H1 (cell line): ENCODE results near the gene C5orf46. TPM values are rescaled to one million over a fixed set of nuclear protein-coding genes. Genes with fewer than 3 reads are reported as not detected.

Experiments
- CTCF ChIA-PET: fragments of 300-600 bp; sonication (Branson Sonifier 250); formaldehyde crosslinking; loops from one replicate; lab custom pipeline; 2021; ENCODE audit not compliant: partially characterized antibody; lab: Charles Lee
- POLR2A ChIA-PET: fragments of 300-600 bp; sonication (Branson Sonifier 250); formaldehyde crosslinking; loops from one replicate; lab custom pipeline; 2021; ENCODE audit warnings: inconsistent platforms; ENCODE audit not compliant: partially characterized antibody; lab: Charles Lee
- DNase-seq, 2 experiments: peaks; one replicate each; pipeline versions ENCODE4 v3.0.0 to v3.0.0-alpha.2; 2010 to 2022; ENCODE audit warnings: low spot score in 2 of 2, low read depth in 1 of 2, mixed read lengths in 1 of 2
- FAIRE-seq: peaks from 2 replicates; lab custom pipeline; 2011; peaks lifted over from hg19 to GRCh38; lab: Jason Lieb, UNC
- H2AFZ ChIP-seq: 2 replicates; pipeline ENCODE4 v1.8.1; 2012; ENCODE audit warnings: low read length, inconsistent platforms
- H2AK5ac ChIP-seq: 2 replicates; pipeline ENCODE4 v1.6.1; 2013; ENCODE audit warnings: low read depth, low read length
- H2BK120ac ChIP-seq: replicated peaks from 2 replicates; pipeline ENCODE3; 2013; ENCODE audit warnings: low read depth, low read length, inconsistent platforms
- H2BK12ac ChIP-seq: 2 replicates; pipeline ENCODE4 v1.6.1; 2013; ENCODE audit warnings: low read depth, low read length
- H2BK15ac ChIP-seq: 2 replicates; pipeline ENCODE4 v1.6.1; 2013; ENCODE audit warnings: low read length
- H2BK20ac ChIP-seq: 2 replicates; pipeline ENCODE4 v1.6.1; 2013; ENCODE audit warnings: low read length
- H2BK5ac ChIP-seq: 2 replicates; pipeline ENCODE4 v1.6.1; 2013; ENCODE audit warnings: low read depth, low read length
- H3K14ac ChIP-seq: 2 replicates; pipeline ENCODE4 v1.6.1; 2013; ENCODE audit warnings: inconsistent platforms; ENCODE audit not compliant: insufficient read length
- H3K18ac ChIP-seq: 2 replicates; pipeline ENCODE4 v1.6.1; 2013; ENCODE audit warnings: low read length; ENCODE audit errors: extremely low read depth
- H3K23ac ChIP-seq: 2 replicates; pipeline ENCODE4 v1.6.1; 2013; ENCODE audit warnings: inconsistent platforms; ENCODE audit not compliant: insufficient read length
- H3K23me2 ChIP-seq: 2 replicates; pipeline ENCODE4 v1.6.1; 2013; ENCODE audit warnings: low read depth, low read length
- H3K27ac ChIP-seq: 2 replicates; pipeline ENCODE4 v1.6.1; 2011; ENCODE audit warnings: low read depth, low read length, inconsistent platforms
- H3K27me3 ChIP-seq, 4 experiments: replicated peaks in 1 of 4; 1 replicate in 1 of 4; 2 replicates in 3 of 4; pipeline versions ENCODE4 v1.6.1 to v1.8.1; 2011 to 2013; ENCODE audit warnings: low read length in 3 of 4, mild to moderate bottlenecking in 3 of 4, inconsistent platforms in 2 of 4, mixed read lengths in 2 of 4, moderate library complexity in 1 of 4; ENCODE audit not compliant: control insufficient read depth in 3 of 4, insufficient read depth in 3 of 4; ENCODE audit errors: extremely low read depth in 1 of 4
- H3K36me3 ChIP-seq, 4 experiments: 2 replicates each; pipeline versions ENCODE4 v1.6.1 to v1.8.1; 2011 to 2013; ENCODE audit warnings: mild to moderate bottlenecking in 4 of 4, low read length in 3 of 4, moderate library complexity in 2 of 4, control low read depth in 1 of 4, inconsistent platforms in 1 of 4; ENCODE audit not compliant: insufficient read depth in 4 of 4, control insufficient read depth in 2 of 4
- H3K4ac ChIP-seq: replicated peaks from 2 replicates; pipeline ENCODE3; 2013; ENCODE audit warnings: low read length, low read depth, mixed read lengths, inconsistent platforms; ENCODE audit not compliant: insufficient read length
- H3K4me1 ChIP-seq, 4 experiments: replicated peaks in 1 of 4; 1 replicate in 1 of 4; 2 replicates in 3 of 4; pipeline versions ENCODE4 v1.6.1 to v1.8.1; 2011 to 2013; ENCODE audit warnings: low read length in 3 of 4, inconsistent platforms in 2 of 4, mixed read lengths in 1 of 4; ENCODE audit not compliant: insufficient read depth in 4 of 4, control insufficient read depth in 3 of 4
- H3K4me2 ChIP-seq, 2 experiments: 2 replicates each; pipeline versions ENCODE4 v1.6.1 to v1.8.1; 2011 to 2013; ENCODE audit warnings: low read depth in 2 of 2, low read length in 2 of 2, control low read depth in 1 of 2, inconsistent platforms in 1 of 2, mild to moderate bottlenecking in 1 of 2; ENCODE audit not compliant: insufficient read depth in 1 of 2
- H3K4me3 ChIP-seq, 4 experiments: fragments of 200-600, 300-600 bp in 1 of 4; sonication (generic), shearing (Covaris generic), sonication (Bioruptor Twin) in 1 of 4; 2 replicates each; pipeline versions ENCODE4 v1.5.1 to v1.8.1; 2011 to 2016; ENCODE audit warnings: low read length in 4 of 4, low read depth in 3 of 4, control low read depth in 2 of 4, inconsistent platforms in 2 of 4, mild to moderate bottlenecking in 2 of 4, mixed read lengths in 1 of 4, moderate library complexity in 1 of 4; ENCODE audit not compliant: insufficient read depth in 2 of 4; ENCODE audit errors: extremely low read depth in 1 of 4
- H3K56ac ChIP-seq: replicated peaks from 2 replicates; pipeline ENCODE3; 2013; ENCODE audit warnings: low read depth, mild to moderate bottlenecking, mixed read lengths, low read length, inconsistent platforms; ENCODE audit not compliant: insufficient read length
- H3K79me1 ChIP-seq: 2 replicates; pipeline ENCODE4 v1.6.1; 2013; ENCODE audit warnings: low read depth, low read length, control low read depth
- H3K79me2 ChIP-seq, 2 experiments: 2 replicates each; pipeline versions ENCODE4 v1.6.1 to v1.8.1; 2012 to 2013; ENCODE audit warnings: low read length in 2 of 2, mild to moderate bottlenecking in 2 of 2, inconsistent platforms in 1 of 2; ENCODE audit not compliant: insufficient read depth in 2 of 2, control insufficient read depth in 1 of 2
- H3K9ac ChIP-seq, 4 experiments: replicated peaks in 1 of 4; 1 replicate in 1 of 4; 2 replicates in 3 of 4; pipeline versions ENCODE4 v1.6.1 to v1.8.1; 2011 to 2013; ENCODE audit warnings: low read depth in 3 of 4, low read length in 3 of 4, control low read depth in 2 of 4, mild to moderate bottlenecking in 2 of 4, moderate library complexity in 2 of 4, inconsistent platforms in 1 of 4; ENCODE audit errors: extremely low read depth in 1 of 4
- H3K9me3 ChIP-seq, 2 experiments: 2 replicates each; pipeline versions ENCODE4 v1.6.1 to v1.8.1; 2012 to 2013; ENCODE audit warnings: mild to moderate bottlenecking in 2 of 2, moderate library complexity in 2 of 2, control low read depth in 1 of 2, inconsistent platforms in 1 of 2, low read depth in 1 of 2, low read length in 1 of 2, mixed read lengths in 1 of 2; ENCODE audit not compliant: insufficient read depth in 2 of 2
- H4K20me1 ChIP-seq, 2 experiments: replicated peaks in 1 of 2; 2 replicates each; pipeline versions ENCODE3 to v1.8.1; 2011 to 2013; ENCODE audit warnings: inconsistent platforms in 2 of 2, low read length in 2 of 2, mild to moderate bottlenecking in 1 of 2; ENCODE audit not compliant: insufficient read depth in 2 of 2, control insufficient read depth in 1 of 2
- H4K5ac ChIP-seq: 2 replicates; pipeline ENCODE4 v1.6.1; 2013; ENCODE audit warnings: low read length, low read depth, mixed read lengths, inconsistent platforms; ENCODE audit not compliant: insufficient read length
- H4K8ac ChIP-seq: 2 replicates; pipeline ENCODE4 v1.8.0; 2013; ENCODE audit warnings: mild to moderate bottlenecking, moderate library complexity, low read length, inconsistent platforms; ENCODE audit not compliant: insufficient read depth; ENCODE audit errors: extremely low read depth
- H4K91ac ChIP-seq: replicated peaks from 2 replicates; pipeline ENCODE3; 2013; ENCODE audit warnings: low read length, mixed read lengths, inconsistent platforms; ENCODE audit not compliant: insufficient read length
- CBX5 ChIP-seq: fragments of 300-800, 300-1000 bp; sonication (generic); IDR thresholded peaks from 2 replicates; pipeline ENCODE4 v1.7.1; 2016; ENCODE audit warnings: antibody characterized with exemption, low read length, low read depth
- CBX8 ChIP-seq: fragments of 300-800, 300-1000 bp; sonication (generic); IDR thresholded peaks from 2 replicates; pipeline ENCODE4 v1.7.1; 2016; ENCODE audit warnings: low read depth, low read length, borderline replicate concordance
- CHD1 ChIP-seq: IDR thresholded peaks from 2 replicates; pipeline ENCODE4 v1.6.1; 2012; ENCODE audit warnings: low read depth, low read length, improper control_type of control experiment
- CREB1 ChIP-seq: IDR thresholded peaks from 2 replicates; pipeline ENCODE4 v1.6.1; 2012; ENCODE audit warnings: inconsistent platforms
- FOSL1 ChIP-seq: IDR thresholded peaks from 2 replicates; pipeline ENCODE4 v1.6.1; 2011; ENCODE audit warnings: mild to moderate bottlenecking, low read depth, low read length, moderate library complexity; ENCODE audit not compliant: insufficient read depth
- MAFK ChIP-seq: IDR thresholded peaks from 2 replicates; pipeline ENCODE4 v1.6.1; 2012; ENCODE audit warnings: low read depth, mild to moderate bottlenecking, improper control_type of control experiment, low read length
- SAP30 ChIP-seq: fragments of 300-600 bp; sonication (generic); IDR thresholded peaks from 2 replicates; pipeline ENCODE4 v1.7.1; 2012; ENCODE audit warnings: low read length, moderate library complexity, mild to moderate bottlenecking, inconsistent platforms; ENCODE audit not compliant: insufficient read depth, insufficient replicate concordance
- SP1 ChIP-seq: IDR thresholded peaks from 2 replicates; pipeline ENCODE4 v1.6.1; 2011; ENCODE audit warnings: low read depth, low read length
- TCF12 ChIP-seq: IDR thresholded peaks from 2 replicates; pipeline ENCODE4 v1.6.1; 2011; ENCODE audit warnings: low read depth, mild to moderate bottlenecking, low read length
- WGBS, 2 experiments: shearing (Covaris generic) in 1 of 2; methylation state at CpG; one replicate each; pipeline versions ENCODE4 v1.1.6 to v1.1.7; 2013 to 2015; ENCODE audit warnings: low lambda C conversion rate in 2 of 2, mixed read lengths in 2 of 2, inconsistent platforms in 1 of 2, low coverage in 1 of 2, missing lambda C conversion rate in 1 of 2; ENCODE audit not compliant: insufficient replicate concordance in 2 of 2, insufficient coverage in 1 of 2, insufficient read length in 1 of 2; ENCODE audit errors: extremely low coverage in 1 of 2, missing lambda C conversion rate in 1 of 2; 5-methylcytosine and 5-hydroxymethylcytosine counted together
- polyA plus RNA-seq, 7 experiments: library from polyadenylated mRNA; depleted of rRNA in 3 of 7; stranded (reverse) in 5 of 7; unstranded in 2 of 7; fragments of >200 nt in 5 of 7; fragments of 200-250 nt in 2 of 7; gene quantifications; 1 replicate in 5 of 7; 2 replicates in 1 of 7; 4 replicates in 1 of 7; pipeline versions ENCODE4 v1.2.1 to v1.2.3, GENCODE V29; 2011 to 2013; ENCODE audit warnings: missing spikeins in 2 of 7, mixed read lengths in 2 of 7
- total RNA-seq: library from RNA; stranded (reverse); fragmentation: NEBNext Ultra II Directional; extraction: Animal tissue kit (Norgen Biotek cat#: 25700); gene quantifications from 2 replicates; pipeline ENCODE4 v1.2.1, GENCODE V29; 2021

C5orf46 gene
- total and polyA plus RNA-seq, 2 of the 8 experiments (the other 6 are each of a cell fraction or from before 2014, with no cell fraction given) = not detected

DNA sequence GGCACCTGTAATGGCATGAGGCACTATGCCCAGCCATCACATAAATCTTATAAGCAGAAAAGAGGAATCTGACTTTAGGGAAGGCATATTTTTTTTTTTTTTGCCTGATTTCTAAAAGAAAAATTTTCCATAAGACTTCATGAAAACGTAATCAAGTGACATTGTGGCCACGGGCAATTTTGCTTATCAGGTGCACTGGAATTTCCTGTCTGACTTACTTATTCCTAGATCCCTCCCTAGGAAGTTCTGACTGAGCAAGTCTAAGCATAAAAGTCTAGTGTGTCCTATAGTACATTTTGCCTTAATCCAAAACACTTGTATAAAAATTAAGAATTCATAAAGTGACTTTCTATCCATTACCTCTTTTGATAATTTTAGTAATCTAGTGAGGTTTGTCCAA is 12.5 kb downstream of the C5orf46 start:
- H3K79me2 ChIP-seq = no peaks in the 10 kb centered on the region
- no peaks in the 10 kb centered on the region for H3K79me1 ChIP-seq
- no peak overlapping the region for H4K8ac ChIP-seq
- FAIRE-seq (no peak), DNase-seq (no peak)
- no peak overlapping the region for H3K56ac ChIP-seq
- H3K36me3 ChIP-seq = no peaks in the 10 kb centered on the region
- H4K91ac ChIP-seq = no peak overlapping the region
- H2BK15ac ChIP-seq = no peak overlapping the region
- no peak overlapping the region for H3K9ac ChIP-seq
- H3K23me2 ChIP-seq = no peaks in the 10 kb centered on the region
- H2BK120ac ChIP-seq = no peak overlapping the region
- no peak overlapping the region for H2AK5ac ChIP-seq
- H3K4me2 ChIP-seq = no peak overlapping the region
- H3K18ac ChIP-seq = no peak overlapping the region
- no peak overlapping the region for H3K27ac ChIP-seq
- 82% methylated on average over 2 of the region's 2 CpGs; no CpG with 5 or more reads in 1 of the 2 experiments for WGBS, 2 experiments
- H2AFZ ChIP-seq = no peak overlapping the region
- no peak overlapping the region for H2BK20ac ChIP-seq
- no peak overlapping the region for H4K5ac ChIP-seq
- no peak overlapping the region for H3K4me3 ChIP-seq
- peaks cover 0 to 1% (median 0%) of the 10 kb centered on the region in 4 experiments; a peak in 1 of 7 replicates for H3K27me3 ChIP-seq
- H3K4me1 ChIP-seq = peaks cover 0 to 4% (median 2%) of the 10 kb centered on the region in 4 experiments; a peak in 3 of 7 replicates
- H3K23ac ChIP-seq = no peak overlapping the region
- no peaks in the 10 kb centered on the region for H3K9me3 ChIP-seq
- POLR2A ChIA-PET = interaction anchor here (2.0 to 20.0 kb wide), 2 partner anchors 13 to 34 kb away, joined by 6 to 730 read pairs; no protein-coding TSS in a partner anchor
- CTCF ChIA-PET = interaction anchor here (1.1 kb wide), 1 partner anchor 12 kb away, joined by 3 read pairs; no protein-coding TSS in a partner anchor
- H3K4ac ChIP-seq = no peak overlapping the region
- H2BK5ac ChIP-seq = no peak overlapping the region
- no peak overlapping the region for H3K14ac ChIP-seq
- peak overlapping the region; percentile 35; the same call in 1 of the 2 replicates for H2BK12ac ChIP-seq
- no peaks in the 10 kb centered on the region for H4K20me1 ChIP-seq
- no peak for TF ChIP-seq SP1
- no peak for TF ChIP-seq SAP30
- no peak for TF ChIP-seq CBX8
- no peak for TF ChIP-seq MAFK
- TF ChIP-seq CBX5 = no peak
- TF ChIP-seq FOSL1 = no peak
- no peak for TF ChIP-seq CREB1
- no peak for TF ChIP-seq TCF12
- TF ChIP-seq CHD1 = no peak
